Measurements from ENCODE around the gene PRKCB.

The PRKCB gene

GRCh38 chr16:24051125-24051524 is 215.3 kb downstream of the PRKCB start:
- DNase-seq = no peak

- no peak for DNase-seq
Measured at GRCh38 chr16:24052329-24053098, 216.7 kb downstream of the PRKCB start.

DNA sequence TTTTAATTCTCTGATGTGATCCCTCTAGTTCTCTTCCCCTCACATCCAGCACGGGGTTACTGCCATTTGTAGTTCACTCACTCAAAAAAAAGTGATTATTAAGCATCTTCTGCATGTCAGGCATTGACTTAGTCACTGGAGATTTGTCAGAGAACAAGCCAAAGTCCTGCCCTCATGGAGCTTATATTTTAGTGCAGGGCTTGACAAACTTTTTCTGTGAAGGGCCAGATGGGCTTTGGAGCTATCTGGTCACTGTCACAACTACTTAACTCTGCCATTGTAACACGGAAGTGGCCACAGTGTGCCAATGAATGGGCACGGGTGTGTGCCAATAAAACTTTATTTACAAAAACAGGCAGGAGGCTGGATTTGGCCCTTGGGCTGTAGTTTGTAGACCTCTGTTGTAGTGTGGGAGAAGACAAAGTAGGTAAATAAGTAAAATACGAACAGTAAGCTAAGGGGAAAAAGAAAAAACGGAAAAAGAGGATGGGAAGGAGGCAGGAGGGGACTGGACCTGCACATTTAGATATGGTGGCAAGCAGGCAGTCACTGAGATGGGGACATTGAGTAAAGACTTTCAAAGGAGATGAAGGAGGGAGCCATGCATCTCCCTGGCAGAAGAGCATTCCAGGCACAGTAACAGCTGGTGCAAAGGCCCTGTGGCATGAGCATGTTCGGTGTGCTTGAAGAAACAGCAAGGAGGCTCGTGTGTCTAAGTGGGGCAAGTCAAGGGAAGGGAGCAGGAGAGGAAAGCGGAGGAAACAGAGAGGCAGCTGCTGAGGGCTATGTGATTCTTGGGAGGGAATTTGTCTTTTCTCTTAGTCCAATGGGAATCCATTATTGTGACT is 217.5 kb downstream of the PRKCB start:
- no peak for DNase-seq

- no peak for DNase-seq
Measured at GRCh38 chr16:24054741-24055491, 219.1 kb downstream of the PRKCB start.

DNA sequence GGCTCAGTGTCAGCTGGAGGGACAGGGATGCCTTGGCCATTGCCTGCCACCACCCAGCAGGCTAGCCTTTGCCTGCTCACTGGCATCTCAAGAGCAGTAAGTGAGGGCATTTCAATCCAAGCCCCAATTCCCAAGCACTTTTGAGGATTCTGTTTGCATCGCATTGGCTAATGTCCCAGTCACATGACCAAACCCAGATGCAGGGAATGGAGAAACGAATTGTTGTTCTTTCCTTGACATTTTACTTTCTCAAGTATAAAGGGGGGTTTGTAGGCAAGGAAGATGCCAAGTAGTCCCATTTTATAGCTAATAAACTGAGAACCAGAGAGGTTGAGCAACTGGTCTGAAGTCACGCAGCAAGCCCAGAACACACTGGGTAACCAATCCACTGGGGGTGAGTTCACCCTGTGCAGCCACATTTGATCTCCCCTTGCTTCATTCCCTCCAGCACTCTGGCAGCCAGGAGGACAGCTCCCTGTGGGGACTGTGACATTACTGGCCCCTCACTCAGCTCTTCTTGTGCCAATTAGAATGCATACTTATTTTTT is 226.6 kb downstream of the PRKCB start:
- no peak for DNase-seq

DNA sequence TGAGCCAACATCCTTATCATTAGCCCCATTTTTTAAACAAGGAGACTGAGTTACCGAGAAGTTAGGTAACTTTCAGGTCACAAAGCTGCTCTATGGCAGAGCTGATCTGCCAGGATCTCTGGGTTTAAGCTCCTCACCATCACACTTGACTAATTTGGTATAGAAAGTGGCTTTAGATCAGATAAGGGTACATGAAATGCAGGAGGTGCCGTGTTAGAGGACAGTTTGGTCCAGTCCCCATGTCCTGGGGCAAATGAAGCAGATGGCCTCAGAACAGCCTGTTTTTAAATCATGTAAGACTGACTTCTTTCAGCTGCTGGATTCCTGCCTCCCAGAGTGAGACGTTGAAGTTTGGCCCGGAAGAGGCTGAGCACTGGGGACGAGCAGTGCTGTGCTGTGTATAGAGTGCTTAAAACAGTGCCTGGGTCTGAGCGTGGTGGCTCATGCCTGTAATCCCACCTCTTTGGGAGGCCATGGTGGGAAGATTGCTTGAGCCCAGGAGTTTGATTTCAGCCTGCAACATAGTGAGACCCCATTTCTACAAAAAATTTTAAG is 233.3 kb downstream of the PRKCB start:
- DNase-seq = no peak

DNA sequence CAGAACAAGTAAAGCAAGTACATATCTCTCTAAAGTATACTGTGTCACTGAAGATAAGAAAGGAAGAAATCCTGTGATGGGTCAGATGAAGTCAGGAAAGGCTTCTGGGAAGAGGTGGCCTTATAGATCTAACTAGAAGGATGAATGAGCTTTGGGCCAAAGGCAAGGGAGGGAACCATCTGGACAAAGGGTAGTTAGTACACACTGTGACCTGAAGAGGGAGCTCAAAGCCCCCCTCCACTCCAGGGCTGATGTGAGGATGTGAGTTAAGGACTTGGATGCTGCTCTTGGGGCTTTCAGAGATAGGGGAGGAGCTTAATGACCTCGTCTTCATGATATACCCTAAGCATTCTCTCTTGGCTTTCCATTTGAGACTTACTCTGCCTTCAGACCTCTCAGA is 235.1 kb downstream of the PRKCB start:
- DNase-seq = peak in 3 of 5 experiments; percentile 8 to 76 (median 10)

GRCh38 chr16:24071666-24072360 is 236.0 kb downstream of the PRKCB start:
- DNase-seq = no peak

DNA sequence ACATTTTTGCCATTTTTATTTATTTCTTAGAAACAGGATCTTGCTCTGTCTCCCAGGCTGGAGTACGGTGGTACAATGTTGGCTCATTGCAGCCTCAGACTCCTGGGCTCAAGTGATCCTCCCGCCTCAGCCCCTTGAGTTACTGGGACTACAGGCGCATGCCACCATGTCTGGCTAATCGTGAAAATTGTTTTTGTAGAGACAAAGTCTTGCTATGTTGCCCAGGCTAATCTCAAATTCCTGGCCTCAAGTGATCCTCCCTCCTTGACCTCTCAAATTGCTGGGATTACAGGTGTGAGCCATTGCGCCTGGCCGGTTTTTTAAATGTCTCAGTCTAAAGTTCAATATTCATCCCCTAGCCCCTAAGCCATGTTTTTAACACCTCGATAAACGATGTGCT is 237.5 kb downstream of the PRKCB start:
- no peak for DNase-seq

DNA sequence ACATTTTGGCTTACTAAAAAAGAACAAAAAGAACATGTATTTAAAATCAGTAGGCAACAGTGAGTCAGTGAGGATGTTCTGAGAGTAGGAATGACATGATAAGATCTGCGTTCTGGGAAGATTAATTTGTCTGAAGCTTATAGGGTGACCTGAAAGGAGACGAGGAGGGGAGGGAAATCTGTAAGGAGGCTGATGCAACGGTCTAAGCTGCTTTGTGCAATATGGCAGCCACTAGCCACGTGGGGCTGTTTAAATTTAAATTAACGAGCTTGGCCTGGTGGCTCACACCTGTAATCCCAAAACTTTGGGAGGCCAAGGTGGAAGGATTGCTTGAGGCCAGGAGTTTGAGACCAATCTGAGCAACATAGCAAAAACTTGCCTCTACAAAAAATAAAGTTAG is 238.8 kb downstream of the PRKCB start:
- no peak for DNase-seq

- no peak for DNase-seq
Measured at GRCh38 chr16:24075302-24075701, 239.5 kb downstream of the PRKCB start.

DNA sequence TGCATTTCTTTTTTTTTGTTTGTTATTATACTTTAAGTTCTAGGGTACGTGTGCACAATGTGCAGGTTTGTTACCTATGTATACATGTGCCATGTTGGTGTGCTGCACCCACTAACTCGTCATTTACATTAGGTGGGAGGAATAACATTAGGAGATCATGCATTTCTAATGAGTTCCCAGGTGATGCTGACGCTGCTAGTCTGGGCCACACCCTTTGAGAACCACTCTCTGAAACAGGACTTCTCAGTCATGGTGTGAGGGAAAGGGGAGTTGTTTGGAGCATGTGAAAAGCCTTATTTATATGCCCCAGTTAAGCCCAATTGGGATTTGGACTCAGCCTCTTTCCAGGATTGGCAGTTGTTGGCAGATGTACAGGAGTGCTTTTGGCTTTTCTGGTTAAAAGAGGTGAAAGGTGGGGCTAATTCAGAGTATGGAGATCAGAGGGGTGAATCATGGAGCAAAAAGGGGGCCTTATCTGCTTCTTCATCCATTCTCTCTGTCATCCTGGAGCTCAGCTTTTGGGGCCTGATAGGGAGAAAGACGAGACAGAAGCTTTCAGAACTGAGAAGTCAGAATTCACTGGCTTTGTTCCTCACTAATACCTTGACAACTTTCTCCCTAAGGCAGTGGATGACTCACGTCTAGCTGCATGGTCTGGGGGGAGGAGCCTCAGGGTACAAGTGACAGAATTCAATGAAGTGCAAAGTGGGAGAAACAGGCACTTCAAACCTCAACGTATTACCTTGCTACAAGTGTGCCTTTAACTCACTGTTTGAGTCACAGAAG is 240.3 kb downstream of the PRKCB start:
- peak in 1 of 5 experiments; percentile 73 for DNase-seq

GRCh38 chr16:24077292-24077691 is 241.5 kb downstream of the PRKCB start:
- DNase-seq = no peak

DNA sequence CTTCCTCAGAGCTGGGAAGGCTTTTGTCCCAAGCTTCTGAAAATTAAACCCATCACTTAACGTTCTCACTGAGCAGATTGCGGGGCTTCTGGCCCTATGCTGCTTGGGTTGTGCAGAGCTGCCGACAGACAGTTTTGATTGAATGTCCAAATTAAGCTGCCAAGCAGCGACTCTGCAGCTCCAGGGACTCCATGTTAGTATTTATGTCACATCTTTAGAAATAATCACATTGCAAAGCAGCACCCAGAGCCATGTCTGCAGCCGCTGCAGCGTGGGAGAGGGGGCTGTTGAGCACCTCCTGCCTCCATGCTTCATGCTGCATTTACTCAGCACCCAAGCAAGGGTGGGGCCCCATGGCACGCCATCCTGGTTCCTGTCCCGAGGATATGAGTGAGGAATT is 242.2 kb downstream of the PRKCB start:
- DNase-seq = no peak

DNA sequence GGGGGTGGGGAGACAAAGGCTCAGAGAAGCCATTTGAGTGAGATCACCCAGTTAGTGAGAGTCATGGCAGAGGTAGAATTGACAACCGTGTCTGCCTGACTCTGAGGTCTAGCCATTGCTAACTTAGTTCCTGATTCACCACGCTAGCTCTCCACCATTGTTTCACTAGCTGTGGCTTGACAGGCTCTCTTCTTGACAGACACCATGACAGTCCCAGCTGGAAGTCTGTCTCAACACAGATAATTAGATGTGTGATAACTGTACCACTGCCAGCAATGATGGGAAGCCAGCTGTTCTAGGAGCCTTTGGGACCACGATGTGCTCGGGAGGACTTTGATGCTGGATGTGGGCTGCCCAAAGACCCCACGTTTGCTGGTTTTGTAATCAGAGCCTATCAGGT is 249.9 kb downstream of the PRKCB start:
- DNase-seq = no peak

GRCh38 chr16:24087891-24088410 is 252.2 kb downstream of the PRKCB start:
- no peak for DNase-seq

DNA sequence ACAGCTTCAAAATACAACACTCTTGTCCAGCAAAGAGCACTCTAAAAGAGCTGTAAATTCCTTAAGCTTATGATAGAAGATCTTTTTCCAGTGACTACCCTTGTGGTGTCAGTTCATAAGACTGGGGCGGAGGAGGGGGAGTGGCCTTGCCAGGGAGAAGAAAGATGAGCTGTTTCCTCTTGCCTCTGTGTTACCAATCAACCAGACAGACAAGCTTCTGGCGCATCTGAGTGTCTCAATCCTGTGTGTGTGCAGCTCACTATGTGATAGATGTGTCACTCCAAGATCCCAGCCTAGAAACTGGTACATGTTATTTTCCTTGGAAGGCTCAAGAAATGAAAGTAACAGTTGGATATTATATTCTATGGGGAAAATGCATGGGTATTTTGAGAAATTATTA is 253.0 kb downstream of the PRKCB start:
- no peak for DNase-seq

DNA sequence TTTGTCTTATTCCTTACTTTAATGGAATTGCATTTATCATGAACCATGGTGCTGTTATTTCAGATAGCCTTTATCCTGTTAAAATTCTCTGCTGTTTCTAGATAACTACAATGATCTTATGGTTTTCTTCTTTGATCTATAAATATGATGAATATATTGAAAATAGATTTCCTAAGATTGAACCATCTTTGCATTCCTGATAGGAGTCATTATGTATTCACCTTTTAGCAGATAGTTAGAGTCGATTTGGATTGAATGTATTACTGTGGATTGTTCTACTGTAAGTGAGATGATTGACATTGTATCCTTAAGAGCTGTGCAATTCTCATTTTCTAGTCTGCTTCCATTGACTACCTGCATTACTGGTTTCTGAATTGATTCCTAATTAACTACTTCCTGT is 255.3 kb downstream of the PRKCB start:
- no peak for DNase-seq

GRCh38 chr16:24093049-24093448 is 257.3 kb downstream of the PRKCB start:
- peak in 1 of 5 experiments; percentile 24 for DNase-seq

GRCh38 chr16:24094660-24095059 is 258.9 kb downstream of the PRKCB start:
- no peak for DNase-seq

- no peak for DNase-seq
Measured at GRCh38 chr16:24098896-24099295, 263.1 kb downstream of the PRKCB start.

All from T-helper 2 cell (primary cell).